GM23338 (cell line): ENCODE results near the gene ITGA7. TPM values are rescaled to one million over a fixed set of nuclear protein-coding genes. Genes with fewer than 3 reads are reported as not detected.

Experiments used
- ATAC-seq: fragments of 200-7000 bp; cut with Tn5 transposase; 3 replicates; pipeline ENCODE4 v1.9.1; 2020
- DNase-seq: peaks from one replicate; pipeline ENCODE4 v3.0.0-alpha.2; 2015; ENCODE audit warnings: low spot score
- H2AFZ ChIP-seq: fragments of 200-600 bp; sonication (generic); 2 replicates; pipeline ENCODE4 v1.8.0; 2016; ENCODE audit warnings: antibody characterized with exemption, mild to moderate bottlenecking, moderate library complexity
- H3F3A ChIP-seq: fragments of 200-600 bp; sonication (generic); replicated peaks from 2 replicates; pipeline ENCODE4 v1.8.0; 2017; ENCODE audit warnings: antibody characterized with exemption, mixed run types, low read depth
- H3K27ac ChIP-seq: fragments of 200-600 bp; sonication (generic); 2 replicates; pipeline ENCODE4 v1.6.1; 2016; ENCODE audit warnings: low read depth
- H3K27me3 ChIP-seq: fragments of 200-600 bp; sonication (generic); 2 replicates; pipeline ENCODE4 v1.8.0; 2016; ENCODE audit warnings: mild to moderate bottlenecking, mixed run types, moderate library complexity; ENCODE audit not compliant: insufficient read depth
- H3K36me3 ChIP-seq: fragments of 200-600 bp; sonication (generic); 2 replicates; pipeline ENCODE4 v1.8.0; 2016; ENCODE audit warnings: mild to moderate bottlenecking; ENCODE audit not compliant: insufficient read depth
- H3K4me1 ChIP-seq: fragments of 200-600 bp; sonication (generic); 2 replicates; pipeline ENCODE4 v1.8.0; 2016; ENCODE audit warnings: mild to moderate bottlenecking, moderate library complexity; ENCODE audit not compliant: insufficient read depth
- H3K4me2 ChIP-seq: fragments of 200-600 bp; sonication (generic); 2 replicates; pipeline ENCODE4 v1.7.1; 2017; ENCODE audit warnings: mixed run types
- H3K4me3 ChIP-seq: fragments of 200-600 bp; sonication (generic); 2 replicates; pipeline ENCODE4 v1.6.1; 2016; ENCODE audit warnings: mixed run types
- H3K79me2 ChIP-seq: fragments of 200-600 bp; sonication (generic); replicated peaks from 2 replicates; pipeline ENCODE4 v1.8.0; 2017; ENCODE audit warnings: mild to moderate bottlenecking; ENCODE audit not compliant: insufficient read depth
- H3K9me2 ChIP-seq: fragments of 200-600 bp; sonication (generic); 2 replicates; pipeline ENCODE4 v1.8.0; 2017; ENCODE audit not compliant: insufficient read depth
- H4K20me1 ChIP-seq: fragments of 200-600 bp; sonication (generic); replicated peaks from 2 replicates; pipeline ENCODE4 v1.8.0; 2017; ENCODE audit warnings: mild to moderate bottlenecking; ENCODE audit not compliant: insufficient read depth
- H3K27ac Mint-ChIP-seq: 2 replicates; pipeline ENCODE4 v1.8.0; 2020; ENCODE audit warnings: inconsistent platforms, mild to moderate bottlenecking, moderate library complexity, mixed read lengths
- H3K27me3 Mint-ChIP-seq: 3 replicates; pipeline ENCODE4 v1.8.0; 2022; ENCODE audit warnings: low read depth, mild to moderate bottlenecking, moderate library complexity, mixed read lengths, inconsistent platforms; ENCODE audit not compliant: insufficient read depth, poor library complexity
- H3K36me3 Mint-ChIP-seq: 3 replicates; pipeline ENCODE4 v1.8.0; 2021; ENCODE audit warnings: low read depth, mild to moderate bottlenecking, inconsistent platforms, moderate library complexity, mixed read lengths
- H3K4me1 Mint-ChIP-seq: 3 replicates; pipeline ENCODE4 v1.8.0; 2020; ENCODE audit warnings: mild to moderate bottlenecking, inconsistent platforms, mixed read lengths
- H3K4me3 Mint-ChIP-seq: 3 replicates; pipeline ENCODE4 v1.8.0; 2021; ENCODE audit warnings: moderate library complexity, mild to moderate bottlenecking, inconsistent platforms, mixed read lengths
- H3K9me3 Mint-ChIP-seq: 3 replicates; pipeline ENCODE4 v1.8.0; 2020; ENCODE audit warnings: moderate library complexity, mild to moderate bottlenecking, inconsistent platforms, mixed read lengths
- CREB1 ChIP-seq: fragments of 250-450 bp; sonication (Bioruptor Pico); IDR thresholded peaks from 2 replicates; pipeline ENCODE4 v1.5.0; 2020; ENCODE audit warnings: low read depth, mild to moderate bottlenecking, moderate library complexity
- CTCF ChIP-seq, 2 experiments: fragments of 200-600 bp in 1 of 2; sonication (generic) in 1 of 2; conservative IDR thresholded peaks; 2 replicates each; pipeline versions ENCODE4 v1.5.1 to v1.6.1; 2016 to 2017; ENCODE audit warnings: antibody characterized with exemption in 2 of 2, low read depth in 2 of 2, mild to moderate bottlenecking in 2 of 2, moderate library complexity in 1 of 2
- ETS1 ChIP-seq: IDR thresholded peaks from 2 replicates; pipeline ENCODE4 v1.6.1; 2016; ENCODE audit warnings: antibody characterized with exemption
- EZH2 ChIP-seq: fragments of 200-600 bp; sonication (generic); IDR thresholded peaks from one replicate; pipeline ENCODE4 v1.8.0; 2017; ENCODE audit warnings: antibody characterized with exemption, mild to moderate bottlenecking, low read depth; ENCODE audit not compliant: unreplicated experiment
- EZH2phosphoT487 ChIP-seq: fragments of 200-600 bp; sonication (generic); IDR thresholded peaks from one replicate; pipeline ENCODE4 v1.8.1; 2018; ENCODE audit warnings: antibody characterized with exemption; ENCODE audit not compliant: unreplicated experiment
- JUNB ChIP-seq: IDR thresholded peaks from one replicate; pipeline ENCODE4 v1.6.1; 2016; ENCODE audit warnings: antibody characterized with exemption; ENCODE audit not compliant: unreplicated experiment
- NANOG ChIP-seq: IDR thresholded peaks from 2 replicates; pipeline ENCODE4 v1.6.1; 2016; ENCODE audit warnings: antibody characterized with exemption, borderline replicate concordance
- POLR2AphosphoS5 ChIP-seq: IDR thresholded peaks from 2 replicates; pipeline ENCODE4 v1.6.1; 2016; ENCODE audit warnings: antibody characterized with exemption, low read depth
- REST ChIP-seq: IDR thresholded peaks from one replicate; pipeline ENCODE4 v1.6.1; 2018; ENCODE audit warnings: antibody characterized with exemption; ENCODE audit not compliant: unreplicated experiment
- STAT1 ChIP-seq: IDR thresholded peaks from one replicate; pipeline ENCODE4 v1.6.1; 2016; ENCODE audit warnings: antibody characterized with exemption; ENCODE audit not compliant: unreplicated experiment
- ZNF114 ChIP-seq: fragments of 250-450 bp; sonication (Bioruptor Pico); IDR thresholded peaks from 2 replicates; pipeline ENCODE4 v1.5.0; 2020; ENCODE audit warnings: mild to moderate bottlenecking, moderate library complexity
- ZNF331 ChIP-seq: fragments of 250-450 bp; sonication (Bioruptor Pico); IDR thresholded peaks from 2 replicates; pipeline ENCODE4 v1.5.0; 2020; ENCODE audit warnings: low read depth, mild to moderate bottlenecking, moderate library complexity
- ZNF462 ChIP-seq: fragments of 250-450 bp; sonication (Bioruptor Pico); IDR thresholded peaks from 2 replicates; pipeline ENCODE4 v1.5.0; 2020; ENCODE audit warnings: mild to moderate bottlenecking, moderate library complexity
- polyA plus RNA-seq: library from polyadenylated mRNA; unstranded; fragments of >200 nt; fragmentation: Nextera tagmentation; extraction: Ambion mirVana; gene quantifications from 2 replicates; pipeline ENCODE4 v1.2.1, GENCODE V29; 2016
- total RNA-seq: library from RNA; depleted of rRNA; stranded (reverse); fragments of >200 nt; shearing (Covaris generic); gene quantifications from 2 replicates; pipeline ENCODE4 v1.2.3, GENCODE V29; 2014

The ITGA7 gene
- total and polyA plus RNA-seq, 2 experiments from 2014 or later = 20.0 to 49.1 TPM

- Mint-ChIP-seq H3K27me3 (peaks cover 8% of the 10 kb centered on the region), H3K4me1 (peaks cover 2% of the 10 kb centered on the region; the same call in 1 of the 3 replicates), H3K27ac (no peak overlapping the region), H3K9me3 (no peaks in the 10 kb centered on the region), H3K4me3 (no peak overlapping the region), H3K36me3 (peaks cover 16% of the 10 kb centered on the region; the same call in 2 of the 3 replicates)
- no peaks in the 10 kb centered on the region; the same call in 1 of the 2 replicates for H4K20me1 ChIP-seq
- H3K79me2 ChIP-seq = peaks cover 6% of the 10 kb centered on the region
- H3K36me3 ChIP-seq = no peaks in the 10 kb centered on the region
- H3F3A ChIP-seq = no peaks in the 10 kb centered on the region
- no peak for ATAC-seq
- TF ChIP-seq ZNF462 (CRISPR knock-in tag) (no peak), CTCF (conservative IDR thresholded peaks at IDR 0.05; ENCODE audit: low read depth in 2 of 2) (no peak), ZNF331 (CRISPR knock-in tag) (no peak), ZNF114 (CRISPR knock-in tag) (no peak), POLR2AphosphoS5 (no peak), NANOG (no peak), ETS1 (no peak), JUNB (no peak), STAT1 (no peak), REST (no peak), CREB1 (CRISPR knock-in tag) (no peak), EZH2phosphoT487 (no peak), EZH2 (no peak)
- H3K27ac ChIP-seq = no peak overlapping the region
- no peak overlapping the region for H3K4me2 ChIP-seq
- H3K4me1 ChIP-seq = no peaks in the 10 kb centered on the region
- no peaks in the 10 kb centered on the region for H3K27me3 ChIP-seq
- no peak for DNase-seq
- no peak overlapping the region for H2AFZ ChIP-seq
- no peaks in the 10 kb centered on the region for H3K9me2 ChIP-seq
- H3K4me3 ChIP-seq = no peak overlapping the region
Observed at GRCh38 chr12:55699471-55700055, 8.1 kb downstream of the ITGA7 start.
